ENCODE measurements around the gene GRIN3B. TPM values are rescaled to one million over a fixed set of nuclear protein-coding genes. Genes with fewer than 3 reads are reported as not detected.

Gene GRIN3B
- total and polyA plus RNA-seq, 2 of the 4 experiments (the other 2 are of a cell fraction), result under 0.01 to 0.91 TPM

GRCh38 chr19:1017906-1018305, 17.7 kb downstream of the GRIN3B start:
- peaks cover 9% of the 10 kb centered on the region; the same call in 1 of the 2 replicates for H3K9me1 ChIP-seq (ENCODE audit: insufficient read depth, low read length)
- H3K4me1 ChIP-seq (ENCODE audit: control insufficient read depth, insufficient read depth, low read length), result peaks cover 33% of the 10 kb centered on the region
- H4K91ac ChIP-seq (ENCODE audit: insufficient read depth, low read depth, low read length), result no peak overlapping the region
- H3K4ac ChIP-seq (ENCODE audit: low read depth, low read length), result no peak overlapping the region
- H3K4me2 ChIP-seq (ENCODE audit: low read depth, low read length), result no peak overlapping the region
- no peak overlapping the region for H4K8ac ChIP-seq (ENCODE audit: low read depth in 2 of 2, low read length in 2 of 2)
- no peak overlapping the region for H3K18ac ChIP-seq (ENCODE audit: low read depth, low read length)
- no peak overlapping the region for H2BK120ac ChIP-seq (ENCODE audit: low read depth, low read length)
- H2BK20ac ChIP-seq (ENCODE audit: low read depth, low read length), result no peak overlapping the region
- dilution Hi-C loops (cut with HindIII; ENCODE audit: low sequenced_read_pairs, unreplicated experiment) (no loop called here), intact Hi-C loops (cut with micrococcal nuclease) (no loop called here), in situ Hi-C loops (cut with MboI; ENCODE audit: low sequenced_read_pairs) (no loop called here)
- CTCF ChIA-PET, result interaction anchor here (1.0 kb wide), 1 partner anchor 17 kb away, joined by 3 read pairs; the partner anchor contains the start of gene GRIN3B
- H2AFZ ChIP-seq (replicated peaks; ENCODE audit: low read length, poor library complexity), result no peak overlapping the region
- H3K27ac ChIP-seq (ENCODE audit: insufficient read depth, low read length), result no peak overlapping the region
- POLR2A ChIA-PET (ENCODE audit: unreplicated experiment), result no interaction called here
- no TSS peak for BruUV-seq (replicated peaks)
- no peak overlapping the region for H3K14ac ChIP-seq (replicated peaks; ENCODE audit: low read depth, low read length)
- WGBS, 2 experiments (ENCODE audit: extremely low coverage in 2 of 2, insufficient read length in 1 of 2), result 97% methylated on average over 6 of the region's 9 CpGs; no CpG with 5 or more reads in 1 of the 2 experiments
- H2AK9ac ChIP-seq (replicated peaks; ENCODE audit: low read depth, low read length, poor library complexity), result peak overlapping the region; percentile 66
- H2BK5ac ChIP-seq (ENCODE audit: low read depth, low read length, poor library complexity, severe bottlenecking), result no peak overlapping the region
- H4K20me1 ChIP-seq (ENCODE audit: insufficient read depth, low read length), result peaks cover 80% of the 10 kb centered on the region
- peaks cover 0 to 60% of the 10 kb centered on the region in 2 experiments; a peak in 2 of 4 replicates for H3K79me1 ChIP-seq (ENCODE audit: low read depth in 1 of 2, low read length in 2 of 2)
- no peak overlapping the region for H3K56ac ChIP-seq (ENCODE audit: extremely low read depth, insufficient read depth, low read length)
- H3K9ac ChIP-seq (ENCODE audit: low read depth, low read length), result 0 out of 2 replicates have a peak overlapping the region, but pooled peaks have one; percentile 7
- no peak for TF ChIP-seq RAD21 (IDR thresholded peaks at IDR 0.05; ENCODE audit: low read length)
- TF ChIP-seq RCOR1 (IDR thresholded peaks at IDR 0.05; ENCODE audit: insufficient replicate concordance, low read length), result no peak
- TF ChIP-seq MAFK (IDR thresholded peaks at IDR 0.05; ENCODE audit: low read depth, low read length), result no peak
- no peak for TF ChIP-seq USF2 (IDR thresholded peaks at IDR 0.05; ENCODE audit: low read depth, low read length)
- TF ChIP-seq MXI1 (IDR thresholded peaks at IDR 0.05; ENCODE audit: borderline replicate concordance, low read depth, low read length), result no peak
- TF ChIP-seq CEBPB (IDR thresholded peaks at IDR 0.05; ENCODE audit: low read depth, low read length), result no peak
- TF ChIP-seq NFE2L2 (IDR thresholded peaks at IDR 0.05; ENCODE audit: low read depth, low read length), result no peak
- TF ChIP-seq CHD1 (IDR thresholded peaks at IDR 0.05; ENCODE audit: low read depth, low read length), result no peak
- no peak for ATAC-seq (ENCODE audit: low read depth)
- peaks cover 11% of the 10 kb centered on the region for H3K36me3 ChIP-seq (ENCODE audit: control insufficient read depth, insufficient read depth, low read length)
- no peak for DNase-seq
- no peaks in the 10 kb centered on the region for H3K9me3 ChIP-seq (ENCODE audit: control insufficient read depth, insufficient read depth, low read length)
- no peak overlapping the region for H2BK15ac ChIP-seq (ENCODE audit: low read depth, low read length)
- H4K5ac ChIP-seq (ENCODE audit: low read depth, low read length), result no peak overlapping the region
- no peak overlapping the region for H2AK5ac ChIP-seq (ENCODE audit: low read depth, low read length)
- no peak overlapping the region for H3K23ac ChIP-seq (ENCODE audit: low read depth, low read length)
- no peaks in the 10 kb centered on the region for H3K27me3 ChIP-seq (ENCODE audit: control insufficient read depth, insufficient read depth, low read length)
- H3K4me3 ChIP-seq (ENCODE audit: insufficient read depth, low read depth, low read length), result no peak overlapping the region

Measured in IMR-90 (cell line).